Measurements from ENCODE around the gene ESR2.

The ESR2 gene

GRCh38 chr14:64194404-64194803 lies 99.8 kb downstream of the ESR2 start:
- Histone ChIP-seq H3K4me1 (ENCODE audit: low read depth, poor library complexity, severe bottlenecking) (peaks cover 53% of the 10 kb centered on the region), H2AFZ (ENCODE audit: low read depth) (peak overlapping the region; percentile 15; the same call in 1 of the 2 replicates), H3K27me3 (ENCODE audit: insufficient read depth, low read depth) (no peaks in the 10 kb centered on the region), H3K36me3 (ENCODE audit: insufficient read depth) (no peaks in the 10 kb centered on the region), H3K79me2 (ENCODE audit: insufficient read depth, low read depth) (peaks cover 15% of the 10 kb centered on the region; the same call in 1 of the 2 replicates), H3K27ac (peak overlapping the region; percentile 81; the same call in 1 of the 2 replicates), H3K4me2 (0 out of 2 replicates have a peak overlapping the region, but pooled peaks have one; percentile 40), H4K20me1 (ENCODE audit: insufficient read depth) (no peaks in the 10 kb centered on the region), H3K9ac (peak overlapping the region; percentile 12; the same call in 1 of the 2 replicates), H3K4me3 (IDR thresholded peaks at IDR 0.05; ENCODE audit: insufficient read depth, low read depth, low read length) (no peak overlapping the region)
- no peak for TF ChIP-seq CTCF (conservative IDR thresholded peaks at IDR 0.05; ENCODE audit: low read depth, low read length)

GRCh38 chr14:64193821-64194220 lies 100.3 kb downstream of the ESR2 start:
- no peak overlapping the region for H3K4me2 ChIP-seq
- no peak overlapping the region for H2AFZ ChIP-seq (ENCODE audit: low read depth)
- H3K27ac ChIP-seq = no peak overlapping the region

GRCh38 chr14:64191756-64192155 lies 102.4 kb downstream of the ESR2 start:
- Histone ChIP-seq H3K4me3 (IDR thresholded peaks at IDR 0.05; ENCODE audit: insufficient read depth, low read depth, low read length) (no peak overlapping the region), H3K36me3 (ENCODE audit: insufficient read depth) (no peaks in the 10 kb centered on the region), H3K4me1 (ENCODE audit: low read depth, poor library complexity, severe bottlenecking) (peaks cover 31% of the 10 kb centered on the region), H3K27me3 (ENCODE audit: insufficient read depth, low read depth) (no peaks in the 10 kb centered on the region), H3K27ac (no peak overlapping the region), H3K79me2 (ENCODE audit: insufficient read depth, low read depth) (no peaks in the 10 kb centered on the region), H3K9ac (no peak overlapping the region), H2AFZ (ENCODE audit: low read depth) (no peak overlapping the region), H4K20me1 (ENCODE audit: insufficient read depth) (no peaks in the 10 kb centered on the region), H3K4me2 (no peak overlapping the region)
- TF ChIP-seq CTCF (conservative IDR thresholded peaks at IDR 0.05; ENCODE audit: low read depth, low read length) = no peak

More at GRCh38 chr14:64193821-64194220, 100.3 kb downstream of the ESR2 start:
- TF ChIP-seq CTCF (conservative IDR thresholded peaks at IDR 0.05; ENCODE audit: low read depth, low read length) = no peak
- no peak overlapping the region for H3K9ac ChIP-seq
- H3K4me1 ChIP-seq (ENCODE audit: low read depth, poor library complexity, severe bottlenecking) = peaks cover 47% of the 10 kb centered on the region
- H3K79me2 ChIP-seq (ENCODE audit: insufficient read depth, low read depth) = peaks cover 13% of the 10 kb centered on the region; the same call in 1 of the 2 replicates
- no peak overlapping the region for H3K4me3 ChIP-seq (IDR thresholded peaks at IDR 0.05; ENCODE audit: insufficient read depth, low read depth, low read length)
- no peaks in the 10 kb centered on the region for H3K36me3 ChIP-seq (ENCODE audit: insufficient read depth)
- H3K27me3 ChIP-seq (ENCODE audit: insufficient read depth, low read depth) = no peaks in the 10 kb centered on the region
- no peaks in the 10 kb centered on the region for H4K20me1 ChIP-seq (ENCODE audit: insufficient read depth)

- Histone ChIP-seq H3K4me1 (ENCODE audit: low read depth, poor library complexity, severe bottlenecking) (peaks cover 25% of the 10 kb centered on the region), H3K36me3 (ENCODE audit: insufficient read depth) (no peaks in the 10 kb centered on the region), H3K27me3 (ENCODE audit: insufficient read depth, low read depth) (no peaks in the 10 kb centered on the region), H2AFZ (ENCODE audit: low read depth) (no peak overlapping the region), H4K20me1 (ENCODE audit: insufficient read depth) (no peaks in the 10 kb centered on the region), H3K27ac (no peak overlapping the region), H3K4me3 (IDR thresholded peaks at IDR 0.05; ENCODE audit: insufficient read depth, low read depth, low read length) (no peak overlapping the region), H3K9ac (no peak overlapping the region), H3K79me2 (ENCODE audit: insufficient read depth, low read depth) (no peaks in the 10 kb centered on the region), H3K4me2 (no peak overlapping the region)
- no peak for TF ChIP-seq CTCF (conservative IDR thresholded peaks at IDR 0.05; ENCODE audit: low read depth, low read length)
Measured at GRCh38 chr14:64190974-64191502, 103.1 kb downstream of the ESR2 start.
